B cell (primary cell): Measurements from ENCODE around the gene PLCE1. TPM values are rescaled to one million over a fixed set of nuclear protein-coding genes. Genes with fewer than 3 reads are reported as not detected.

Experiments used
- ATAC-seq: fragments of 200-7000 bp; cut with Tn5 transposase; one replicate; pipeline ENCODE4 v1.10.0; 2021; ENCODE audit warnings: low read depth, mild to moderate bottlenecking, moderate number of reproducible peaks, moderate library complexity
- CTCF ChIA-PET: fragments of 350-600 bp; sonication (Branson Sonifier 250); formaldehyde crosslinking; loops from one replicate; lab custom pipeline; 2021; ENCODE audit warnings: antibody characterized with exemption, inconsistent platforms; lab: Charles Lee
- POLR2A ChIA-PET: fragments of 350-600 bp; sonication (Branson Sonifier 250); formaldehyde crosslinking; loops from one replicate; lab custom pipeline; 2021; ENCODE audit warnings: antibody characterized with exemption; lab: Charles Lee
- DNase-seq: peaks from one replicate; pipeline ENCODE4 v3.0.0; 2013
- H2AFZ ChIP-seq: 2 replicates; pipeline ENCODE4 v1.6.1; 2012; ENCODE audit warnings: mild to moderate bottlenecking, low read depth, low read length; ENCODE audit not compliant: insufficient read depth, poor library complexity, severe bottlenecking
- H3K27ac ChIP-seq, 2 donors: 1 replicate in 1 of 2; 2 replicates in 1 of 2; pipeline ENCODE4 v1.5.1; 2012 to 2013; ENCODE audit warnings: low read length in 2 of 2, mild to moderate bottlenecking in 2 of 2, moderate library complexity in 1 of 2
- H3K27me3 ChIP-seq, 4 experiments: fragments of 200-600 bp in 1 of 4; sonication (generic) in 1 of 4; replicated peaks in 1 of 4; 1 replicate in 2 of 4; 2 replicates in 2 of 4; pipeline versions ENCODE4 v1.6.1 to v1.7.0; 2013 to 2016; ENCODE audit warnings: low read length in 3 of 4, mild to moderate bottlenecking in 2 of 4, mixed read lengths in 1 of 4, moderate library complexity in 1 of 4; ENCODE audit not compliant: insufficient read depth in 4 of 4, control insufficient read depth in 3 of 4; ENCODE audit errors: control extremely low read depth in 1 of 4
- H3K36me3 ChIP-seq, 2 experiments: replicated peaks in 1 of 2; 1 replicate in 1 of 2; 2 replicates in 1 of 2; pipeline versions ENCODE4 v1.6.1 to v1.7.1; 2013; ENCODE audit warnings: low read length in 1 of 2; ENCODE audit not compliant: insufficient read depth in 2 of 2, control insufficient read depth in 1 of 2; ENCODE audit errors: control extremely low read depth in 1 of 2, extremely low read depth in 1 of 2
- H3K4me1 ChIP-seq, 2 donors: fragments of 200-600 bp in 1 of 2; sonication (generic) in 1 of 2; 1 replicate in 1 of 2; 2 replicates in 1 of 2; pipeline versions ENCODE4 v1.5.1 to v1.6.1; 2013 to 2017; ENCODE audit warnings: low read length in 2 of 2; ENCODE audit not compliant: control insufficient read depth in 2 of 2, insufficient read depth in 2 of 2
- H3K4me2 ChIP-seq: replicated peaks from 2 replicates; pipeline ENCODE3; 2012; ENCODE audit warnings: mild to moderate bottlenecking, low read depth, low read length; ENCODE audit not compliant: poor library complexity, severe bottlenecking
- H3K4me3 ChIP-seq, 5 experiments: fragments of 200-600 bp in 1 of 5; sonication (generic) in 1 of 5; 1 replicate in 3 of 5; 2 replicates in 2 of 5; pipeline versions ENCODE4 v1.5.1 to v1.7.0; 2011 to 2016; ENCODE audit warnings: low read length in 4 of 5, mild to moderate bottlenecking in 4 of 5, low read depth in 2 of 5, control low read depth in 1 of 5, moderate library complexity in 1 of 5; ENCODE audit not compliant: insufficient read depth in 1 of 5; ENCODE audit errors: control extremely low read depth in 1 of 5, extremely low read depth in 1 of 5
- H3K79me2 ChIP-seq: fragments of 200-600 bp; sonication (generic); one replicate; pipeline ENCODE4 v1.6.0; 2016; ENCODE audit warnings: low read length; ENCODE audit not compliant: control insufficient read depth, insufficient read depth
- H3K9ac ChIP-seq: fragments of 200-600 bp; sonication (generic); 2 replicates; pipeline ENCODE4 v1.6.1; 2017; ENCODE audit warnings: mild to moderate bottlenecking, low read length, moderate library complexity
- H3K9me3 ChIP-seq, 3 donors: one replicate each; pipeline versions ENCODE4 v1.6.1 to v1.7.1; 2013; ENCODE audit warnings: low read length in 2 of 3; ENCODE audit not compliant: control insufficient read depth in 2 of 3, insufficient read depth in 1 of 3; ENCODE audit errors: control extremely low read depth in 1 of 3
- H4K20me1 ChIP-seq: 2 replicates; pipeline ENCODE4 v1.6.0; 2012; ENCODE audit warnings: mild to moderate bottlenecking, low read length; ENCODE audit not compliant: insufficient read depth, control insufficient read depth, poor library complexity, severe bottlenecking
- H3K27ac Mint-ChIP-seq: one replicate; pipeline ENCODE4 v1.8.0; 2021; ENCODE audit warnings: mixed read lengths
- H3K27me3 Mint-ChIP-seq: one replicate; pipeline ENCODE4 v1.8.0; 2021; ENCODE audit warnings: mixed read lengths
- H3K4me1 Mint-ChIP-seq: one replicate; pipeline ENCODE4 v1.8.0; 2021; ENCODE audit warnings: mixed read lengths
- H3K4me3 Mint-ChIP-seq: one replicate; pipeline ENCODE4 v1.8.0; 2021; ENCODE audit warnings: mixed read lengths
- H3K9me3 Mint-ChIP-seq: one replicate; pipeline ENCODE4 v1.8.0; 2022; ENCODE audit warnings: mixed read lengths; ENCODE audit not compliant: insufficient read depth
- EZH2 ChIP-seq: IDR thresholded peaks from 2 replicates; pipeline ENCODE4 v1.6.1; 2012; ENCODE audit warnings: borderline replicate concordance, low read depth, mild to moderate bottlenecking, moderate library complexity, low read length; ENCODE audit not compliant: insufficient read depth, poor library complexity, severe bottlenecking
- WGBS: methylation state at CpG from one replicate; pipeline ENCODE4 v1.1.5; 2013; ENCODE audit warnings: missing lambda C conversion rate; ENCODE audit not compliant: insufficient coverage; 5-methylcytosine and 5-hydroxymethylcytosine counted together
- intact Hi-C: fragments of 100-400 bp; cut with micrococcal nuclease; formaldehyde crosslinking; loops from one replicate; pipeline ENCODE4 v1.10.0; 2022
- polyA plus RNA-seq: library from polyadenylated mRNA; depleted of rRNA; stranded (reverse); fragments of >200 nt; gene quantifications from 2 replicates; pipeline ENCODE4 v1.2.3, GENCODE V29; 2012
- total RNA-seq, 2 donors: library from RNA; stranded (reverse); fragments of 120-200 nt in 1 of 2; gene quantifications; 1 replicate in 1 of 2; 2 replicates in 1 of 2; pipeline versions ENCODE4 v1.2.3 to v1.2.4, GENCODE V29; 2013 to 2022
- TF ChIP-seq, protein P1 (sequence below): fragments of 200-600 bp; IDR thresholded peaks from one replicate; pipeline ENCODE4 v1.8.0; 2022; ENCODE audit warnings: antibody characterized with exemption, mild to moderate bottlenecking

The PLCE1 gene
- total and polyA plus RNA-seq, 2 donors (not counting 1 experiment from before 2014, with no cell fraction given) = not detected

GRCh38 chr10:94029955-94030354, 36.2 kb downstream of the PLCE1 start:
- intact Hi-C loops = no loop called here
- no peak overlapping the region for H3K4me3 Mint-ChIP-seq
- H3K27me3 ChIP-seq = no peaks in the 10 kb centered on the region
- H3K9me3 Mint-ChIP-seq = peaks cover 20% of the 10 kb centered on the region
- ChIA-PET CTCF (no interaction called here), POLR2A (no interaction called here)
- H3K36me3 ChIP-seq = no peaks in the 10 kb centered on the region
- no peak overlapping the region for H3K27ac ChIP-seq
- H3K9me3 ChIP-seq = peaks cover 0 to 29% (median 3%) of the 10 kb centered on the region in 3 donors
- no peak overlapping the region for H3K27ac Mint-ChIP-seq
- H3K4me2 ChIP-seq = no peak overlapping the region
- H3K27me3 Mint-ChIP-seq = peaks cover 11% of the 10 kb centered on the region
- H4K20me1 ChIP-seq = no peaks in the 10 kb centered on the region
- ATAC-seq (no peak), DNase-seq (no peak)
- no peak overlapping the region for H3K4me3 ChIP-seq
- no peaks in the 10 kb centered on the region for H3K4me1 Mint-ChIP-seq
- no peaks in the 10 kb centered on the region for H3K4me1 ChIP-seq
- no peak overlapping the region for H2AFZ ChIP-seq
- no peak for TF ChIP-seq EZH2
- TF ChIP-seq, protein P1, sequence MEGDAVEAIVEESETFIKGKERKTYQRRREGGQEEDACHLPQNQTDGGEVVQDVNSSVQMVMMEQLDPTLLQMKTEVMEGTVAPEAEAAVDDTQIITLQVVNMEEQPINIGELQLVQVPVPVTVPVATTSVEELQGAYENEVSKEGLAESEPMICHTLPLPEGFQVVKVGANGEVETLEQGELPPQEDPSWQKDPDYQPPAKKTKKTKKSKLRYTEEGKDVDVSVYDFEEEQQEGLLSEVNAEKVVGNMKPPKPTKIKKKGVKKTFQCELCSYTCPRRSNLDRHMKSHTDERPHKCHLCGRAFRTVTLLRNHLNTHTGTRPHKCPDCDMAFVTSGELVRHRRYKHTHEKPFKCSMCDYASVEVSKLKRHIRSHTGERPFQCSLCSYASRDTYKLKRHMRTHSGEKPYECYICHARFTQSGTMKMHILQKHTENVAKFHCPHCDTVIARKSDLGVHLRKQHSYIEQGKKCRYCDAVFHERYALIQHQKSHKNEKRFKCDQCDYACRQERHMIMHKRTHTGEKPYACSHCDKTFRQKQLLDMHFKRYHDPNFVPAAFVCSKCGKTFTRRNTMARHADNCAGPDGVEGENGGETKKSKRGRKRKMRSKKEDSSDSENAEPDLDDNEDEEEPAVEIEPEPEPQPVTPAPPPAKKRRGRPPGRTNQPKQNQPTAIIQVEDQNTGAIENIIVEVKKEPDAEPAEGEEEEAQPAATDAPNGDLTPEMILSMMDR = no peak
- no peak overlapping the region for H3K9ac ChIP-seq
- no peaks in the 10 kb centered on the region for H3K79me2 ChIP-seq

- CTCF ChIA-PET = no interaction called here
Measured at GRCh38 chr10:94035982-94036765, 42.4 kb downstream of the PLCE1 start.

More at GRCh38 chr10:94035982-94036765, 42.4 kb downstream of the PLCE1 start:
- no peaks in the 10 kb centered on the region for H3K79me2 ChIP-seq
- Mint-ChIP-seq H3K27ac (no peak overlapping the region), H3K9me3 (peaks cover 3% of the 10 kb centered on the region), H3K27me3 (peaks cover 10% of the 10 kb centered on the region), H3K4me3 (no peak overlapping the region), H3K4me1 (no peaks in the 10 kb centered on the region)
- peaks cover 0 to 5% (median 0%) of the 10 kb centered on the region in 4 experiments for H3K27me3 ChIP-seq
- no peaks in the 10 kb centered on the region for H3K4me1 ChIP-seq
- no peak for DNase-seq
- ATAC-seq = no peak
- no peak overlapping the region for H3K9ac ChIP-seq
- H3K4me2 ChIP-seq = no peak overlapping the region
- no peaks in the 10 kb centered on the region for H3K36me3 ChIP-seq
- no CpG with 5 or more reads among the region's 3 CpGs for WGBS
- no peaks in the 10 kb centered on the region for H3K9me3 ChIP-seq
- POLR2A ChIA-PET = no interaction called here
- H3K27ac ChIP-seq = no peak overlapping the region
- H4K20me1 ChIP-seq = no peaks in the 10 kb centered on the region
- intact Hi-C loops = no loop called here
- TF ChIP-seq, protein P1 = no peak
- no peak for TF ChIP-seq EZH2
- no peak overlapping the region for H2AFZ ChIP-seq
- no peak overlapping the region for H3K4me3 ChIP-seq
